GM23338 (cell line): ENCODE data around the gene KCTD10. TPM values are rescaled to one million over a fixed set of nuclear protein-coding genes. Genes with fewer than 3 reads are reported as not detected.
A peak's percentile ranks its signal among the peaks of the same experiment; 100 is the strongest.

Experiments used
- ATAC-seq: fragments of 200-7000 bp; cut with Tn5 transposase; 3 replicates; pipeline ENCODE4 v1.9.1; 2020
- DNase-seq: peaks from one replicate; pipeline ENCODE4 v3.0.0-alpha.2; 2015; ENCODE audit warnings: low spot score
- H2AFZ ChIP-seq: fragments of 200-600 bp; sonication (generic); 2 replicates; pipeline ENCODE4 v1.8.0; 2016; ENCODE audit warnings: antibody characterized with exemption, mild to moderate bottlenecking, moderate library complexity
- H3F3A ChIP-seq: fragments of 200-600 bp; sonication (generic); replicated peaks from 2 replicates; pipeline ENCODE4 v1.8.0; 2017; ENCODE audit warnings: antibody characterized with exemption, mixed run types, low read depth
- H3K27ac ChIP-seq: fragments of 200-600 bp; sonication (generic); 2 replicates; pipeline ENCODE4 v1.6.1; 2016; ENCODE audit warnings: low read depth
- H3K27me3 ChIP-seq: fragments of 200-600 bp; sonication (generic); 2 replicates; pipeline ENCODE4 v1.8.0; 2016; ENCODE audit warnings: mild to moderate bottlenecking, mixed run types, moderate library complexity; ENCODE audit not compliant: insufficient read depth
- H3K36me3 ChIP-seq: fragments of 200-600 bp; sonication (generic); 2 replicates; pipeline ENCODE4 v1.8.0; 2016; ENCODE audit warnings: mild to moderate bottlenecking; ENCODE audit not compliant: insufficient read depth
- H3K4me1 ChIP-seq: fragments of 200-600 bp; sonication (generic); 2 replicates; pipeline ENCODE4 v1.8.0; 2016; ENCODE audit warnings: mild to moderate bottlenecking, moderate library complexity; ENCODE audit not compliant: insufficient read depth
- H3K4me2 ChIP-seq: fragments of 200-600 bp; sonication (generic); 2 replicates; pipeline ENCODE4 v1.7.1; 2017; ENCODE audit warnings: mixed run types
- H3K4me3 ChIP-seq: fragments of 200-600 bp; sonication (generic); 2 replicates; pipeline ENCODE4 v1.6.1; 2016; ENCODE audit warnings: mixed run types
- H3K79me2 ChIP-seq: fragments of 200-600 bp; sonication (generic); replicated peaks from 2 replicates; pipeline ENCODE4 v1.8.0; 2017; ENCODE audit warnings: mild to moderate bottlenecking; ENCODE audit not compliant: insufficient read depth
- H3K9me2 ChIP-seq: fragments of 200-600 bp; sonication (generic); 2 replicates; pipeline ENCODE4 v1.8.0; 2017; ENCODE audit not compliant: insufficient read depth
- H4K20me1 ChIP-seq: fragments of 200-600 bp; sonication (generic); replicated peaks from 2 replicates; pipeline ENCODE4 v1.8.0; 2017; ENCODE audit warnings: mild to moderate bottlenecking; ENCODE audit not compliant: insufficient read depth
- H3K27ac Mint-ChIP-seq: 2 replicates; pipeline ENCODE4 v1.8.0; 2020; ENCODE audit warnings: inconsistent platforms, mild to moderate bottlenecking, moderate library complexity, mixed read lengths
- H3K27me3 Mint-ChIP-seq: 3 replicates; pipeline ENCODE4 v1.8.0; 2022; ENCODE audit warnings: low read depth, mild to moderate bottlenecking, moderate library complexity, mixed read lengths, inconsistent platforms; ENCODE audit not compliant: insufficient read depth, poor library complexity
- H3K36me3 Mint-ChIP-seq: 3 replicates; pipeline ENCODE4 v1.8.0; 2021; ENCODE audit warnings: low read depth, mild to moderate bottlenecking, inconsistent platforms, moderate library complexity, mixed read lengths
- H3K4me1 Mint-ChIP-seq: 3 replicates; pipeline ENCODE4 v1.8.0; 2020; ENCODE audit warnings: mild to moderate bottlenecking, inconsistent platforms, mixed read lengths
- H3K4me3 Mint-ChIP-seq: 3 replicates; pipeline ENCODE4 v1.8.0; 2021; ENCODE audit warnings: moderate library complexity, mild to moderate bottlenecking, inconsistent platforms, mixed read lengths
- H3K9me3 Mint-ChIP-seq: 3 replicates; pipeline ENCODE4 v1.8.0; 2020; ENCODE audit warnings: moderate library complexity, mild to moderate bottlenecking, inconsistent platforms, mixed read lengths
- EZH2 ChIP-seq: fragments of 200-600 bp; sonication (generic); IDR thresholded peaks from one replicate; pipeline ENCODE4 v1.8.0; 2017; ENCODE audit warnings: antibody characterized with exemption, mild to moderate bottlenecking, low read depth; ENCODE audit not compliant: unreplicated experiment
- EZH2phosphoT487 ChIP-seq: fragments of 200-600 bp; sonication (generic); IDR thresholded peaks from one replicate; pipeline ENCODE4 v1.8.1; 2018; ENCODE audit warnings: antibody characterized with exemption; ENCODE audit not compliant: unreplicated experiment
- NANOG ChIP-seq: IDR thresholded peaks from 2 replicates; pipeline ENCODE4 v1.6.1; 2016; ENCODE audit warnings: antibody characterized with exemption, borderline replicate concordance
- POLR2AphosphoS5 ChIP-seq: IDR thresholded peaks from 2 replicates; pipeline ENCODE4 v1.6.1; 2016; ENCODE audit warnings: antibody characterized with exemption, low read depth
- ZNF114 ChIP-seq: fragments of 250-450 bp; sonication (Bioruptor Pico); IDR thresholded peaks from 2 replicates; pipeline ENCODE4 v1.5.0; 2020; ENCODE audit warnings: mild to moderate bottlenecking, moderate library complexity
- polyA plus RNA-seq: library from polyadenylated mRNA; unstranded; fragments of >200 nt; fragmentation: Nextera tagmentation; extraction: Ambion mirVana; gene quantifications from 2 replicates; pipeline ENCODE4 v1.2.1, GENCODE V29; 2016
- total RNA-seq: library from RNA; depleted of rRNA; stranded (reverse); fragments of >200 nt; shearing (Covaris generic); gene quantifications from 2 replicates; pipeline ENCODE4 v1.2.3, GENCODE V29; 2014
- TF ChIP-seq, protein P1 (sequence below): IDR thresholded peaks from one replicate; pipeline ENCODE4 v1.6.1; 2018; ENCODE audit warnings: antibody characterized with exemption; ENCODE audit not compliant: unreplicated experiment

KCTD10 gene
- total and polyA plus RNA-seq, 2 experiments from 2014 or later = 15.8 to 45.2 TPM

DNA sequence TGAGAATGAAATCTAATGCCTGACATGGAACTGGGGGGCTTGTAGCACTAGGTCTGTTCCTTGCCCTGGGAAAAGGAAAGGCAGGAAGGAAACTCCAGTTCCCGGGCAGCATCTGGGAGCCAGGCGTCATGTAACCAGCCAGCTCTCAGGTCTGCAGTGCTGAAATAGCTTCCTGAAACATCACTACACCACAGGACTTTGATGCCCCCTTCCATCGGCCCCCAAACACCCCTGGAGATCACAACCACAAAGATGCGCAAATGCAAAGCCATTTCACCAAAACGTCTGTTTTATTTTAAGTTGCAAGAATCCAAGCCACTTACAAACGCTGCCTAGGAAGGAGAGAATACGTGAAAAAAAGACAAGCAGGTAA is 40.9 kb downstream of the KCTD10 start:
- ATAC-seq (peak; percentile 12), DNase-seq (no peak)
- TF ChIP-seq EZH2 (no peak), NANOG (no peak)

DNA sequence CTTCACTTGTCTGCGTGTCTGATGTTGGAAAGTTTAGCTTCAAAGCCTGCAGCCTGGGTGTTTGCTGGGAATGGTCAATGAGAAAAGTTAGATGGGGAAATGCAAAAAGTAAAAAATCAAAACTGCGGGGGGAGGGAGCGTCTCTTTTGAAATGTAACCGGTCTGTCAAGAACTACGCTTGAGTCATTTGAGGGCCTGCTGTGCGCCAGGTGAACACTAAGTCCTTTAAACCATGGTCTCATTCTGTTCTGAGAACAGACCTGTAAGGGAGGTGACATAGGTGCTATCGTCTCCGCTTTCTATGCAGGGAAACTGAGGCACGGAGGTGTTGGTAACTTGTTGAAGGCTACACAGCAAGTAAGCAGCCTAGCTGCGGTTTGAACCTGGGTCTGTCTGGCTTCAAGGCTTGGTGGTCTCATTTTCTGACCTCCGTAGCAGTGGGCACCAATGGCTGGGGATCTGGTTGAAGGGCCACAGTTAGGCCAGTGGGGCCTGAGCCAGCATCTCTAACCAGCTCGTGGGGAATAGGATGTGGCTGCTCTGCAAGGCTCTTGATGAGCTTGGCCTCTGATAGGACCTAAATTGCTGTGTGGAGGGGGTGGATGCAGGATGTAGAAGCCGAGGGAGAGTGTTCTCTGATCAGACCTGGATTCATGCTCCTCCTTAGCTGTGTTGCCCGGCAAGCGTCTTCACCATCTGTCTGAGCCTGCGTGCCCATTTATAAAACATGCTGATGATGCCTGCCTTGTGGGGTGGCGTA is 41.5 kb downstream of the KCTD10 start:
- H2AFZ ChIP-seq = peak overlapping the region; percentile 5; the same call in 1 of the 2 replicates
- H3K4me1 Mint-ChIP-seq = peaks cover 49% of the 10 kb centered on the region
- H3K4me3 Mint-ChIP-seq = peak overlapping the region; percentile 43
- ATAC-seq (peak; percentile 11), DNase-seq (peak; percentile 21)
- H3K27ac ChIP-seq = peak overlapping the region; percentile 63; the same call in 1 of the 2 replicates
- H3K4me3 ChIP-seq = no peak overlapping the region; the same call in 1 of the 2 replicates
- no peaks in the 10 kb centered on the region for H3K9me3 Mint-ChIP-seq
- peak overlapping the region; percentile 66 for H3K27ac Mint-ChIP-seq
- no peaks in the 10 kb centered on the region for H3K9me2 ChIP-seq
- H3F3A ChIP-seq = peaks cover 4% of the 10 kb centered on the region; the same call in 1 of the 2 replicates
- H3K4me1 ChIP-seq = peaks cover 28% of the 10 kb centered on the region
- H3K4me2 ChIP-seq = peak overlapping the region; percentile 66
- no peaks in the 10 kb centered on the region for H3K27me3 ChIP-seq
- H3K36me3 ChIP-seq = no peaks in the 10 kb centered on the region
- TF ChIP-seq, protein P1, sequence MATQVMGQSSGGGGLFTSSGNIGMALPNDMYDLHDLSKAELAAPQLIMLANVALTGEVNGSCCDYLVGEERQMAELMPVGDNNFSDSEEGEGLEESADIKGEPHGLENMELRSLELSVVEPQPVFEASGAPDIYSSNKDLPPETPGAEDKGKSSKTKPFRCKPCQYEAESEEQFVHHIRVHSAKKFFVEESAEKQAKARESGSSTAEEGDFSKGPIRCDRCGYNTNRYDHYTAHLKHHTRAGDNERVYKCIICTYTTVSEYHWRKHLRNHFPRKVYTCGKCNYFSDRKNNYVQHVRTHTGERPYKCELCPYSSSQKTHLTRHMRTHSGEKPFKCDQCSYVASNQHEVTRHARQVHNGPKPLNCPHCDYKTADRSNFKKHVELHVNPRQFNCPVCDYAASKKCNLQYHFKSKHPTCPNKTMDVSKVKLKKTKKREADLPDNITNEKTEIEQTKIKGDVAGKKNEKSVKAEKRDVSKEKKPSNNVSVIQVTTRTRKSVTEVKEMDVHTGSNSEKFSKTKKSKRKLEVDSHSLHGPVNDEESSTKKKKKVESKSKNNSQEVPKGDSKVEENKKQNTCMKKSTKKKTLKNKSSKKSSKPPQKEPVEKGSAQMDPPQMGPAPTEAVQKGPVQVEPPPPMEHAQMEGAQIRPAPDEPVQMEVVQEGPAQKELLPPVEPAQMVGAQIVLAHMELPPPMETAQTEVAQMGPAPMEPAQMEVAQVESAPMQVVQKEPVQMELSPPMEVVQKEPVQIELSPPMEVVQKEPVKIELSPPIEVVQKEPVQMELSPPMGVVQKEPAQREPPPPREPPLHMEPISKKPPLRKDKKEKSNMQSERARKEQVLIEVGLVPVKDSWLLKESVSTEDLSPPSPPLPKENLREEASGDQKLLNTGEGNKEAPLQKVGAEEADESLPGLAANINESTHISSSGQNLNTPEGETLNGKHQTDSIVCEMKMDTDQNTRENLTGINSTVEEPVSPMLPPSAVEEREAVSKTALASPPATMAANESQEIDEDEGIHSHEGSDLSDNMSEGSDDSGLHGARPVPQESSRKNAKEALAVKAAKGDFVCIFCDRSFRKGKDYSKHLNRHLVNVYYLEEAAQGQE = no peak
- TF ChIP-seq EZH2 = no peak
- TF ChIP-seq NANOG = no peak
- H4K20me1 ChIP-seq = no peaks in the 10 kb centered on the region
- H3K36me3 Mint-ChIP-seq = no peaks in the 10 kb centered on the region
- H3K27me3 Mint-ChIP-seq = peaks cover 6% of the 10 kb centered on the region
- no peaks in the 10 kb centered on the region for H3K79me2 ChIP-seq

More for the DNA sequence above, 40.9 kb downstream of the KCTD10 start:
- no peaks in the 10 kb centered on the region for H3K27me3 ChIP-seq
- H3K79me2 ChIP-seq = no peaks in the 10 kb centered on the region
- H3K4me2 ChIP-seq = peak overlapping the region; percentile 66
- peaks cover 53% of the 10 kb centered on the region for H3K4me1 Mint-ChIP-seq
- H3K36me3 Mint-ChIP-seq = no peaks in the 10 kb centered on the region
- no peaks in the 10 kb centered on the region for H3K36me3 ChIP-seq
- no peaks in the 10 kb centered on the region for H4K20me1 ChIP-seq
- peaks cover 8% of the 10 kb centered on the region for H3K27me3 Mint-ChIP-seq
- H3K9me2 ChIP-seq = no peaks in the 10 kb centered on the region
- peak overlapping the region; percentile 66 for H3K27ac Mint-ChIP-seq
- peak overlapping the region; percentile 5; the same call in 1 of the 2 replicates for H2AFZ ChIP-seq
- H3K4me1 ChIP-seq = peaks cover 28% of the 10 kb centered on the region
- peak overlapping the region; percentile 36; the same call in 2 of the 3 replicates for H3K4me3 Mint-ChIP-seq
- no peak overlapping the region; the same call in 1 of the 2 replicates for H3K4me3 ChIP-seq
- peaks cover 4% of the 10 kb centered on the region; the same call in 1 of the 2 replicates for H3F3A ChIP-seq
- H3K9me3 Mint-ChIP-seq = no peaks in the 10 kb centered on the region
- H3K27ac ChIP-seq = peak overlapping the region; percentile 63; the same call in 1 of the 2 replicates

DNA sequence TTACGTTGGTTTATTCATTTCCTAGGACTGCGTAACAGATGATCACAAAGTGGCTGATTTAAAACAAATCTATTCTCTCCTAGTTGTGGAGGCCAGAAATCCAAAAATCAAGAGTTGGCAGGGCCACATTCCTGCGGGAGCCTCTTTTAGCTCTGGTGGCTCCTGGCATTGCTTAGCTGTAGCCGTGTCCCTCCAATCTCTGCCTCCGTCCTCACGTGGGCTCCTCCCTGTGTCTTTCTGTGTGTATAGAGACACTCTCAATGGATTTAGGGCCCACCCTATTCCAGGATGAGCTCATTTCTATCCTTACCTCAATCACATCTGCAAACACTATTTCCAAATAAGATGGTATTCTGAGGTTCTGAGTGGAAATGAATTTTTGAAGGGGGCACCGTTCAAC is 42.5 kb downstream of the KCTD10 start:
- Histone ChIP-seq H3K9me2 (no peaks in the 10 kb centered on the region), H4K20me1 (no peaks in the 10 kb centered on the region), H3K27me3 (no peaks in the 10 kb centered on the region), H3K36me3 (no peaks in the 10 kb centered on the region), H3K4me3 (no peak overlapping the region), H2AFZ (no peak overlapping the region), H3K4me1 (peaks cover 28% of the 10 kb centered on the region), H3F3A (peaks cover 4% of the 10 kb centered on the region; the same call in 1 of the 2 replicates), H3K79me2 (no peaks in the 10 kb centered on the region), H3K27ac (no peak overlapping the region), H3K4me2 (no peak overlapping the region)
- ATAC-seq (peak; percentile 13), DNase-seq (no peak)
- H3K4me1 Mint-ChIP-seq = peaks cover 45% of the 10 kb centered on the region
- H3K4me3 Mint-ChIP-seq = no peak overlapping the region
- H3K36me3 Mint-ChIP-seq = no peaks in the 10 kb centered on the region
- no peak overlapping the region for H3K27ac Mint-ChIP-seq
- peaks cover 4% of the 10 kb centered on the region; the same call in 2 of the 3 replicates for H3K9me3 Mint-ChIP-seq
- H3K27me3 Mint-ChIP-seq = peaks cover 6% of the 10 kb centered on the region
- TF ChIP-seq POLR2AphosphoS5 (no peak), EZH2 (no peak), ZNF114 (CRISPR knock-in tag) (no peak), EZH2phosphoT487 (no peak)
- TF ChIP-seq, protein P1 = no peak
